Peyer's patch (tissue), 4 donors: ENCODE measurements around the gene SEC22A.

ENCODE experiments used
- POLR2A ChIP-seq, 2 donors: fragments of 450-650 bp; IDR thresholded peaks; one replicate each; pipeline ENCODE4 v1.5.1; 2017; ENCODE audit warnings: antibody characterized with exemption in 2 of 2, mild to moderate bottlenecking in 2 of 2, moderate library complexity in 2 of 2
- TF ChIP-seq, protein P1 (sequence below), 6 experiments: fragments of 450-650 bp in 4 of 6; fragments of 200-600 bp in 2 of 6; sonication (generic) in 1 of 6; IDR thresholded peaks; one replicate each; pipeline ENCODE4 v1.5.1; 2017 to 2019; ENCODE audit warnings: antibody characterized with exemption in 6 of 6, mild to moderate bottlenecking in 3 of 6, moderate library complexity in 1 of 6

DNA sequence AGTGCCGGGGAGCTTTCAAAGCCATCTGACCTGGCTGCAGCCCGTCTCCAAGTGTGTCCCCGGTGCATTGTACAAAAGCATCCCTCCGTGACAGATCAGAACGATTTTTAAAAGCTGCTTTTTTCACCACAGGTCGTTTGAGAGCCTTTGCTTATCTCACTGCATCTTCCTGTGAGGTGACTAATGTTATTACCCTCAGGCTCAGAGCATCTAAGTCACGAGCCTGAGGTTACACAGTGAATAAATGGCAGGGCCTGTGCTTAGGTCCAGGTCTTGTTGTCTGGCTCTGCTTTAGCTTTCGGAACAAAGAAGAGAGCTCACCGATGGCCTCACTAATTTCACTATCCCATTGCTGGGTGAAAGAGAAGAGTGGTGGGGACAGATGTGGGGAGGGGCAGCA lies 83.3 kb downstream of the SEC22A start:
- TF ChIP-seq, protein P1, sequence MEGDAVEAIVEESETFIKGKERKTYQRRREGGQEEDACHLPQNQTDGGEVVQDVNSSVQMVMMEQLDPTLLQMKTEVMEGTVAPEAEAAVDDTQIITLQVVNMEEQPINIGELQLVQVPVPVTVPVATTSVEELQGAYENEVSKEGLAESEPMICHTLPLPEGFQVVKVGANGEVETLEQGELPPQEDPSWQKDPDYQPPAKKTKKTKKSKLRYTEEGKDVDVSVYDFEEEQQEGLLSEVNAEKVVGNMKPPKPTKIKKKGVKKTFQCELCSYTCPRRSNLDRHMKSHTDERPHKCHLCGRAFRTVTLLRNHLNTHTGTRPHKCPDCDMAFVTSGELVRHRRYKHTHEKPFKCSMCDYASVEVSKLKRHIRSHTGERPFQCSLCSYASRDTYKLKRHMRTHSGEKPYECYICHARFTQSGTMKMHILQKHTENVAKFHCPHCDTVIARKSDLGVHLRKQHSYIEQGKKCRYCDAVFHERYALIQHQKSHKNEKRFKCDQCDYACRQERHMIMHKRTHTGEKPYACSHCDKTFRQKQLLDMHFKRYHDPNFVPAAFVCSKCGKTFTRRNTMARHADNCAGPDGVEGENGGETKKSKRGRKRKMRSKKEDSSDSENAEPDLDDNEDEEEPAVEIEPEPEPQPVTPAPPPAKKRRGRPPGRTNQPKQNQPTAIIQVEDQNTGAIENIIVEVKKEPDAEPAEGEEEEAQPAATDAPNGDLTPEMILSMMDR (IDR thresholded peaks at IDR 0.05) = no peak
- TF ChIP-seq POLR2A (IDR thresholded peaks at IDR 0.05) = no peak
